ENCODE results near the gene G0S2.

- TF ChIP-seq ZNF513 (tag by site-specific recombination; IDR thresholded peaks at IDR 0.05) (no peak), ZNF792 (tag by site-specific recombination; IDR thresholded peaks at IDR 0.05) (no peak), CTCF (tag by site-specific recombination; IDR thresholded peaks at IDR 0.05) (no peak), ZNF626 (tag by site-specific recombination; IDR thresholded peaks at IDR 0.05) (no peak), PATZ1 (tag by site-specific recombination; IDR thresholded peaks at IDR 0.05) (no peak), ZNF146 (tag by site-specific recombination; IDR thresholded peaks at IDR 0.05) (no peak)
- TF ChIP-seq, protein P1, sequence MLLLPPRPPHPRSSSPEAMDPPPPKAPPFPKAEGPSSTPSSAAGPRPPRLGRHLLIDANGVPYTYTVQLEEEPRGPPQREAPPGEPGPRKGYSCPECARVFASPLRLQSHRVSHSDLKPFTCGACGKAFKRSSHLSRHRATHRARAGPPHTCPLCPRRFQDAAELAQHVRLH (tag by site-specific recombination; IDR thresholded peaks at IDR 0.05), result no peak
Observed at GRCh38 chr1:209685821-209686220, 10.6 kb downstream of the G0S2 start.
